Measurements from ENCODE around the gene TOX2.
A peak's percentile ranks its signal among the peaks of the same experiment; 100 is the strongest.

Gene TOX2

GRCh38 chr20:44027343-44028002, 112.8 kb downstream of the TOX2 start:
- Histone ChIP-seq H3K4me2 (no peak overlapping the region), H3K27ac (no peak overlapping the region), H3K4me3 (no peak overlapping the region), H4K20me1 (no peaks in the 10 kb centered on the region; the same call in 1 of the 2 replicates), H3K9ac (no peak overlapping the region), H3K4me1 (peaks cover 19% of the 10 kb centered on the region), H3K36me3 (no peaks in the 10 kb centered on the region), H3K9me3 (no peaks in the 10 kb centered on the region), H3K27me3 (peaks cover 2% of the 10 kb centered on the region; the same call in 1 of the 2 replicates)
- TF ChIP-seq Cebpa-rat (IDR thresholded peaks at IDR 0.05), result no peak

GRCh38 chr20:44028003-44028730, 113.5 kb downstream of the TOX2 start:
- H3K4me1 ChIP-seq, result peaks cover 25% of the 10 kb centered on the region

GRCh38 chr20:44028868-44029847, 114.5 kb downstream of the TOX2 start:
- Histone ChIP-seq H3K9me3 (no peaks in the 10 kb centered on the region), H3K27ac (no peak overlapping the region), H3K4me3 (no peak overlapping the region), H3K4me2 (peak overlapping the region; percentile 72), H3K27me3 (no peaks in the 10 kb centered on the region), H4K20me1 (no peaks in the 10 kb centered on the region), H3K36me3 (no peaks in the 10 kb centered on the region), H3K4me1 (peaks cover 34% of the 10 kb centered on the region), H3K9ac (no peak overlapping the region)
- TF ChIP-seq Cebpa-rat (IDR thresholded peaks at IDR 0.05), result no peak

More at GRCh38 chr20:44028003-44028730, 113.5 kb downstream of the TOX2 start:
- H4K20me1 ChIP-seq, result no peaks in the 10 kb centered on the region
- no peak for TF ChIP-seq Cebpa-rat (IDR thresholded peaks at IDR 0.05)
- peak overlapping the region; percentile 72; the same call in 1 of the 2 replicates for H3K4me2 ChIP-seq
- no peaks in the 10 kb centered on the region for H3K27me3 ChIP-seq
- no peak overlapping the region for H3K4me3 ChIP-seq
- H3K9me3 ChIP-seq, result no peaks in the 10 kb centered on the region
- H3K27ac ChIP-seq, result no peak overlapping the region
- H3K36me3 ChIP-seq, result no peaks in the 10 kb centered on the region
- no peak overlapping the region for H3K9ac ChIP-seq

- H3K36me3 ChIP-seq, result no peaks in the 10 kb centered on the region
- H3K27me3 ChIP-seq, result no peaks in the 10 kb centered on the region
- TF ChIP-seq Cebpa-rat (IDR thresholded peaks at IDR 0.05), result no peak
- H3K4me1 ChIP-seq, result peaks cover 34% of the 10 kb centered on the region
- H3K9me3 ChIP-seq, result no peaks in the 10 kb centered on the region
- H3K4me2 ChIP-seq, result peak overlapping the region; percentile 72
- no peak overlapping the region for H3K27ac ChIP-seq
- no peak overlapping the region for H3K9ac ChIP-seq
- H4K20me1 ChIP-seq, result no peaks in the 10 kb centered on the region
- H3K4me3 ChIP-seq, result no peak overlapping the region
Observed at GRCh38 chr20:44029848-44030230, 115.2 kb downstream of the TOX2 start.

GRCh38 chr20:44030394-44030793, 115.7 kb downstream of the TOX2 start:
- Histone ChIP-seq H3K4me3 (no peak overlapping the region), H3K27me3 (no peaks in the 10 kb centered on the region), H3K9me3 (no peaks in the 10 kb centered on the region), H3K36me3 (no peaks in the 10 kb centered on the region), H3K9ac (no peak overlapping the region), H3K27ac (no peak overlapping the region), H4K20me1 (no peaks in the 10 kb centered on the region), H3K4me2 (no peak overlapping the region), H3K4me1 (peaks cover 34% of the 10 kb centered on the region)
- no peak for TF ChIP-seq Cebpa-rat (IDR thresholded peaks at IDR 0.05)

GRCh38 chr20:44031001-44031574, 116.4 kb downstream of the TOX2 start:
- Histone ChIP-seq H3K27me3 (no peaks in the 10 kb centered on the region), H3K4me1 (peaks cover 34% of the 10 kb centered on the region), H4K20me1 (no peaks in the 10 kb centered on the region), H3K4me2 (no peak overlapping the region), H3K36me3 (no peaks in the 10 kb centered on the region), H3K27ac (no peak overlapping the region), H3K4me3 (no peak overlapping the region), H3K9ac (no peak overlapping the region), H3K9me3 (no peaks in the 10 kb centered on the region)
- TF ChIP-seq Cebpa-rat (IDR thresholded peaks at IDR 0.05), result no peak

- H3K4me3 ChIP-seq, result no peak overlapping the region
- H3K27ac ChIP-seq, result no peak overlapping the region
- no peaks in the 10 kb centered on the region for H3K36me3 ChIP-seq
- no peaks in the 10 kb centered on the region for H4K20me1 ChIP-seq
- no peaks in the 10 kb centered on the region for H3K27me3 ChIP-seq
- H3K4me2 ChIP-seq, result no peak overlapping the region; the same call in 1 of the 2 replicates
- TF ChIP-seq Cebpa-rat (IDR thresholded peaks at IDR 0.05), result no peak
- peaks cover 34% of the 10 kb centered on the region for H3K4me1 ChIP-seq
- H3K9me3 ChIP-seq, result no peaks in the 10 kb centered on the region
- H3K9ac ChIP-seq, result no peak overlapping the region
Observed at GRCh38 chr20:44031781-44032582, 117.3 kb downstream of the TOX2 start.

- Histone ChIP-seq H3K9me3 (no peaks in the 10 kb centered on the region), H3K36me3 (no peaks in the 10 kb centered on the region), H3K4me2 (peak overlapping the region; percentile 19), H3K4me1 (peaks cover 34% of the 10 kb centered on the region), H3K27me3 (no peaks in the 10 kb centered on the region), H4K20me1 (no peaks in the 10 kb centered on the region), H3K4me3 (no peak overlapping the region), H3K9ac (no peak overlapping the region), H3K27ac (no peak overlapping the region)
- no peak for TF ChIP-seq Cebpa-rat (IDR thresholded peaks at IDR 0.05)
Observed at GRCh38 chr20:44032583-44033331, 118.1 kb downstream of the TOX2 start.

Measured in BLaER1 (cell line).